Vagina (tissue), 2 donors: ENCODE data around the gene GMPPB. TPM values are rescaled to one million over a fixed set of nuclear protein-coding genes. Genes with fewer than 3 reads are reported as not detected.
A peak's percentile ranks its signal among the peaks of the same experiment; 100 is the strongest.

Experiments used
- DNase-seq, 2 donors: peaks; one replicate each; pipeline ENCODE4 v3.0.0-alpha.2; 2017; ENCODE audit errors: extremely low spot score in 2 of 2
- H3K27ac ChIP-seq: fragments of 200-600 bp; sonication (generic); one replicate; pipeline ENCODE4 v1.5.1; 2019
- H3K27me3 ChIP-seq: fragments of 200-600 bp; sonication (generic); one replicate; pipeline ENCODE4 v1.5.1; 2019
- H3K36me3 ChIP-seq, 2 donors: fragments of 200-600 bp; sonication (generic); one replicate each; pipeline ENCODE4 v1.5.1; 2017 to 2019
- H3K4me1 ChIP-seq: fragments of 200-600 bp; sonication (generic); one replicate; pipeline ENCODE4 v1.5.1; 2019
- H3K4me3 ChIP-seq, 2 donors: fragments of 200-600 bp; sonication (generic); 1 replicate in 1 of 2; 2 replicates in 1 of 2; pipeline ENCODE4 v1.5.1; 2016 to 2019
- H3K9me3 ChIP-seq: fragments of 200-600 bp; sonication (generic); one replicate; pipeline ENCODE4 v1.5.1; 2019
- POLR2A ChIP-seq, 2 donors: fragments of 450-650 bp; IDR thresholded peaks; one replicate each; pipeline ENCODE4 v1.6.1; 2017; ENCODE audit warnings: antibody characterized with exemption in 2 of 2, mild to moderate bottlenecking in 2 of 2, moderate library complexity in 2 of 2
- POLR2AphosphoS5 ChIP-seq, 2 donors: sonication (generic); formaldehyde crosslinking; IDR thresholded peaks; one replicate each; pipeline ENCODE4 v1.9.0; 2017; ENCODE audit warnings: antibody characterized with exemption in 2 of 2, mild to moderate bottlenecking in 2 of 2, low read depth in 1 of 2; ENCODE audit not compliant: insufficient read depth in 1 of 2
- intact Hi-C: fragments of 100-400 bp; cut with DNase I; formaldehyde crosslinking; loops from one replicate; pipeline ENCODE4 v1.15.1; 2023
- total RNA-seq: library from RNA; depleted of rRNA; stranded (reverse); fragments of >200 nt; gene quantifications from one replicate; pipeline ENCODE4 v1.2.3, GENCODE V29; 2016
- TF ChIP-seq, protein P1 (sequence below), 3 experiments: fragments of 450-650 bp in 2 of 3; fragments of 200-600 bp in 1 of 3; sonication (generic) in 1 of 3; IDR thresholded peaks; one replicate each; pipeline ENCODE4 v1.5.1; 2017 to 2019; ENCODE audit warnings: antibody characterized with exemption in 3 of 3, mild to moderate bottlenecking in 2 of 3, moderate library complexity in 2 of 3

The GMPPB gene
- total RNA-seq, 1 donor from 2014 or later = 19.9 TPM

DNA sequence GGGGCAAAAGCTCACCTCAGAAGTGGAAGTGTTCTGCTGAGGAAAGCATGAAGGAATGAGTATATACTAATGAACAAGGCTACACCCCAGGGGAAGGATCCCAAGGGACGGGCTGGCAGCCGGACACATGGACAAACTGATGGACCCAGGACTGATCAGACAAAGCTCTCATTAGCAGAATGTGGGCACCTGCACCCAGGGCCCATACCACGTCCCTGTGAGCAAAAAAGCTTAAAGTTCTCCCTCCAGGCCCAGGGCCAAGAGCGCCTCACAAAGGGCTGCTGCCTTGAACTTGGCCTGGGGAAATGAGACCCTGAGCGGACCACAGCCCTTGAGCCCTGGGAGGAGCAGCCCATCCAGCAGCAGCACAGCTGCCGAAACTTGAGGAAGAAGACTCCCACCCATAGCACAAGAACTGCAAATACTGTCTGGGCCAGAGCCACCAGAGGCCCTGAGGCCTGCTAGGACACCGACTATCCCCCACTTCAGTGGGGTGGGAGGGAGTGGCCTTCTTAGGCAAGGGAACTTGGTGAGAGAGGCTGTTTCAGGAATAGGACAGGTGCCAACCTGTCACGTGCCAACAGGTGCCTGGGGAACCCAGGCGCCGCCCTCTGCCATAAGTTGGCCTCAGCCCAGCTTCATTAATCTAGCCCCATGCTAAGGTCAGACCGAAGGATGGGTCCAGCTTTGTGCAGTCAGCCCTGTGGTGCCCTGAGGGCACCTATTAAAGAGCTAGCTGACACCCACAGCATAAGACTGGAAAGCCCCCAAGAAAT lies 2.3 kb upstream of the GMPPB start:
- Histone ChIP-seq H3K27me3 (no peaks in the 10 kb centered on the region), H3K36me3 (peaks cover 0 to 34% of the 10 kb centered on the region in 2 donors), H3K4me1 (peaks cover 28% of the 10 kb centered on the region), H3K27ac (no peak overlapping the region), H3K4me3 (no peak overlapping the region), H3K9me3 (no peaks in the 10 kb centered on the region)
- DNase-seq = peak in 1 of 2 donors; percentile 84
- no peak for TF ChIP-seq POLR2A (IDR thresholded peaks at IDR 0.05)
- TF ChIP-seq, protein P1, sequence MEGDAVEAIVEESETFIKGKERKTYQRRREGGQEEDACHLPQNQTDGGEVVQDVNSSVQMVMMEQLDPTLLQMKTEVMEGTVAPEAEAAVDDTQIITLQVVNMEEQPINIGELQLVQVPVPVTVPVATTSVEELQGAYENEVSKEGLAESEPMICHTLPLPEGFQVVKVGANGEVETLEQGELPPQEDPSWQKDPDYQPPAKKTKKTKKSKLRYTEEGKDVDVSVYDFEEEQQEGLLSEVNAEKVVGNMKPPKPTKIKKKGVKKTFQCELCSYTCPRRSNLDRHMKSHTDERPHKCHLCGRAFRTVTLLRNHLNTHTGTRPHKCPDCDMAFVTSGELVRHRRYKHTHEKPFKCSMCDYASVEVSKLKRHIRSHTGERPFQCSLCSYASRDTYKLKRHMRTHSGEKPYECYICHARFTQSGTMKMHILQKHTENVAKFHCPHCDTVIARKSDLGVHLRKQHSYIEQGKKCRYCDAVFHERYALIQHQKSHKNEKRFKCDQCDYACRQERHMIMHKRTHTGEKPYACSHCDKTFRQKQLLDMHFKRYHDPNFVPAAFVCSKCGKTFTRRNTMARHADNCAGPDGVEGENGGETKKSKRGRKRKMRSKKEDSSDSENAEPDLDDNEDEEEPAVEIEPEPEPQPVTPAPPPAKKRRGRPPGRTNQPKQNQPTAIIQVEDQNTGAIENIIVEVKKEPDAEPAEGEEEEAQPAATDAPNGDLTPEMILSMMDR (IDR thresholded peaks at IDR 0.05) = no peak
- no peak for TF ChIP-seq POLR2AphosphoS5 (IDR thresholded peaks at IDR 0.05; ENCODE audit: insufficient read depth in 1 of 2, low read depth in 1 of 2)
- intact Hi-C loops = loop anchor here (10.0 kb wide), 1 partner anchor 119 kb away; no protein-coding TSS in a partner anchor

DNA sequence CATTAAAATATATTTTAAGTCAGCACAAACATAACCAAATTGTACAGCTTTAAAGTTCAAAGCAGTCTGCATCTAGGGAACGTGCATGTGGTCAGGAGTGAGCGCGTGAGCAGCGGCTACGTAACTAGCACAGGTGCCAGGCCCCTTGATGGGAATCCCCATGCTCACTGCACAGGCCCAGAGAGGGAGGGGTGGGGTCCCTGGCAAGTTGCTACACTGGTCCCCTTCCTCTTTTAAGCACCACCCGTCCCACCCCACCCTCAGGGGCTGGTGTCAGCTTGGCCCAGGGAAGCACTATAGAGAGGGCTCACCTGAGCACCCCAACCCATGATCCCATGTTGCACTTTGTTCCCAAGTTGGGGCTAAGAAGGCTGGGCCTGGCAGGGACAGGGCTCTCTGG lies 835 bp upstream of the GMPPB start:
- peaks cover 35% of the 10 kb centered on the region for H3K4me1 ChIP-seq
- intact Hi-C loops = loop anchor here (10.0 kb wide), 1 partner anchor 120 kb away; no protein-coding TSS in a partner anchor

DNA sequence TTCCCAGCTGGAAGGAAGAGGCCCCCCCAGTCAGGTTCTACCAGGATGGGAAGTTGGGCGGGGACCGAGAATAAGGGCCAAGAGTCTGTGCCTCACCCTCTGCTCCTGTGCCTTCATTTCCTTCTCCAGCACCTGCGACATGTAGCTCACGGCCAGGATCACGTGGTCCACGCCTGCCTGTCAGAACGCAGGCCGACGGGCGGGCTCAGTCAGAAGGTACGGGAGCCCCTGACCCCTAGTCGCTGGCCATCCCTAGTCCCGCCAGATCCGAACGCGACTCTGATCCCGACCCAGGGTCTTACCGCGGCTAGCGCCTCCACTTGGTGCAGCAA lies 489 bp downstream of the GMPPB start:
- peak in 1 of 2 donors; percentile 92 for DNase-seq
- peak overlapping the region; percentile 90 for H3K27ac ChIP-seq
- intact Hi-C loops = loop anchor here (10.0 kb wide), 1 partner anchor 122 kb away; no protein-coding TSS in a partner anchor
- H3K27me3 ChIP-seq = no peaks in the 10 kb centered on the region
- H3K4me1 ChIP-seq = peaks cover 45% of the 10 kb centered on the region
- TF ChIP-seq, protein P1 (IDR thresholded peaks at IDR 0.05) = no peak
- TF ChIP-seq POLR2A (IDR thresholded peaks at IDR 0.05) = no peak
- no peak for TF ChIP-seq POLR2AphosphoS5 (IDR thresholded peaks at IDR 0.05; ENCODE audit: insufficient read depth in 1 of 2, low read depth in 1 of 2)
- peak overlapping the region; percentile 88 to 93 for H3K4me3 ChIP-seq
- H3K36me3 ChIP-seq = peaks cover 0 to 28% of the 10 kb centered on the region in 2 donors
- H3K9me3 ChIP-seq = no peaks in the 10 kb centered on the region

More for the DNA sequence above, 835 bp upstream of the GMPPB start:
- H3K27ac ChIP-seq = peak overlapping the region; percentile 90
- no peak for TF ChIP-seq POLR2A (IDR thresholded peaks at IDR 0.05)
- no peak for TF ChIP-seq POLR2AphosphoS5 (IDR thresholded peaks at IDR 0.05; ENCODE audit: insufficient read depth in 1 of 2, low read depth in 1 of 2)
- TF ChIP-seq, protein P1 (IDR thresholded peaks at IDR 0.05) = no peak
- peaks cover 0 to 29% of the 10 kb centered on the region in 2 donors for H3K36me3 ChIP-seq
- no peaks in the 10 kb centered on the region for H3K27me3 ChIP-seq
- DNase-seq = peak in 1 of 2 donors; percentile 89
- peak overlapping the region; percentile 88 to 93 for H3K4me3 ChIP-seq
- H3K9me3 ChIP-seq = no peaks in the 10 kb centered on the region

DNA sequence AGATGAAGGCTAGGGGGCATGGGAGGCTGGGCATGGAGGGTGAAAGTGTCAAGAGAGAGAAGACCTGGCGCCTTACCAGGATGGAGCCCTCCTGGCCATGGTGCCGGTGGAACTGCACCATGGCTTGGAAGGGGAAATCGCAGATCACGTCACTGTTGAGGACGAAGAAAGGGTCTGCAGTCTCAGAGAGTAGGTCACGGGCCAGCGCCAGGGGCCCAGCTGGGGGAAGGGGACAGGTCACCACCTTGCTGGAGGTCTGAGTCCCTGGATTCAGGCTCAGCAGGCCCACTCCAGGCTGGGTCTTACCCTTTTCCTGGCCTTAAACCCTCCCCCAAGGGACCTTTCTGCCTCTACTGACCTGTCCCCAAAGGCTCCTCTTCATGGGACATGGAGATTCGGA lies 855 bp downstream of the GMPPB start:
- H3K4me1 ChIP-seq = peaks cover 49% of the 10 kb centered on the region
- H3K36me3 ChIP-seq = peaks cover 0 to 25% of the 10 kb centered on the region in 2 donors
- H3K27ac ChIP-seq = peak overlapping the region; percentile 90
- H3K27me3 ChIP-seq = no peaks in the 10 kb centered on the region
- no peaks in the 10 kb centered on the region for H3K9me3 ChIP-seq
- DNase-seq = no peak
- intact Hi-C loops = loop anchor here (10.0 kb wide), 1 partner anchor 122 kb away; no protein-coding TSS in a partner anchor
- TF ChIP-seq, protein P1 (IDR thresholded peaks at IDR 0.05) = no peak
- TF ChIP-seq POLR2A (IDR thresholded peaks at IDR 0.05) = no peak
- no peak for TF ChIP-seq POLR2AphosphoS5 (IDR thresholded peaks at IDR 0.05; ENCODE audit: insufficient read depth in 1 of 2, low read depth in 1 of 2)
- H3K4me3 ChIP-seq = peak overlapping the region; percentile 88 to 93
